C4-2B (cell line): ENCODE measurements around the gene NASP.

ENCODE experiments used
- CTCF ChIP-seq: fragments of 450-650 bp; conservative IDR thresholded peaks from 2 replicates; pipeline ENCODE4 v1.5.1; 2017; ENCODE audit warnings: mild to moderate bottlenecking
- ZFX ChIP-seq: fragments of 450-650 bp; IDR thresholded peaks from 2 replicates; pipeline ENCODE4 v1.6.1; 2017

- TF ChIP-seq CTCF: no peak
- no peak for TF ChIP-seq ZFX
Measured at GRCh38 chr1:45635211-45635610, 51.4 kb downstream of the NASP start.
